IPS-11a (cell line): ENCODE measurements around the gene GPC5.
"Not testable (repeated sequence)": the region's sequence is repeated elsewhere in the genome, so short reads cannot be mapped to it uniquely, and the experiment has no call there.

Experiments used
- H3K4me3 ChIP-seq: one replicate; pipeline ENCODE4 v1.5.1; 2013; ENCODE audit warnings: low read depth, low read length, control low read depth

GPC5 gene

DNA sequence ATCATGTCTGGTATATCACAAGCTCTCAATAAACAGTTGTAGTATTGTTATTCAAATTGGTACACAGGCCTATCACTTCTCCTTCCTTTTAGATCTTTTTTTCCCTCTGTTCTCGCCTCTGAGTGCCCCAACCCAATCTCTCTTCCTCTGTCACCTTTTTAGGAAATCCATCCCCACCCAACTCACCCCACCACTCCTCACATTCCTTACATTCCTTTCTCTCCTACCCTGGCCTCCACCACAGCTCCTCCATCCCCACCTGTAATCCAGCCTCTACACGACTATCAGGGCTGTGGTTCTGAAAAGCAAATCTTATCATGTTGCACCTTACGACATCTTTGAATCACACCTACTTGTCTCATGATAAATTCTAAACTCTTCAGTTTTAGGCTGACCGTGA, 1282.8 kb downstream of the GPC5 start:
- H3K4me3 ChIP-seq: no peak overlapping the region

DNA sequence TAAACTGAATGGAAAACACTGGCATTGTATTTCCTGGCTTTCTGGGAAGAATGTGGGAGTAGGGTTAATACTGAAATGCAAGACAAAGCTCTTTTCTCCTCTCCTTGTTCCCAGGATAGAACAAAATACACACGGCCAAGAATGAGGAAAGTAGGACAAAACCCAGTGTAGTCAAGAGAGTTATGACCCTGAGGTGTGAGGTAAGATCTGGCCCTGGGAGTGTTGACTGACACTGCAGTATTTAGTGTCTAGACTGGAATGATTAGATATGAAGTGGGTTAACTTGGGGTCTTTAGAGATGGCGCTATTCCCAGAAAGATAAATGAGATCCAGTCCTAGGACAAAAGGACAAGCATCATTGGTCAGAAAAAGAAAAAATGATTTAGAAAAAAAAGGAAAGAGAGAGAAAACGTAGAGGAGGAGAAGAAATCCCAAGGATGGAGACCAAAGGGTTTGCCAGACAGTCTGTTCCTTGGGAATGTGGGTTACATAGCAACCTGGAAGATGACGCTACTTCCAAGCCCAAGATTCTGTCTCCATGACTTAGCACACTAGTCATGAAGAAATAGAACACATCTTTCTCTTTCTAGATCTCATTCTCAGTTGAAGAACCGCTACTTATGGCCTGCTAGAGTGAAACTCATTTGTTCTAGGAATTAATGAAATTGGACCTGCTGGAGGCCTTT, 1284.6 kb downstream of the GPC5 start:
- no peak overlapping the region for H3K4me3 ChIP-seq

DNA sequence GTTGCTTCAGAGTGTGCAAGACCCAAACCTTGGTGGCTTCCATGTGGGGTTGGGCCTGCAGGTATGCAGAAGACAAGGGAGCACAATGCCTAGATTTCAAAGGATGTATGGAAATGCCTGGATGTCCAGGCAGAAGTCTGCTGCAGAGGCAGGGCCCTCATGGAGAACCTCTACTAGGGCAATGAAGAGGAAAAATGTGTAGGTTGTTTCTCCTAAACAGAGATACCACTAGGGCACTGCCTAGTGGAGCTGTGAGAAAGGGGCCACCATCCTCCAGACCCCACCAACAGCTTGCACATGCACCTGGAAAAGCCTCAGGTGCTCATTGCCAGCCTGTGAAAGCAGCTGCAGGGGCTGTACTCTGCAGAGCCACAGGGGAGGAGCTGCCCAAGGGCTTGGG, 1295.6 kb downstream of the GPC5 start:
- H3K4me3 ChIP-seq: no peak overlapping the region

GRCh38 chr13:92695827-92696226, 1297.4 kb downstream of the GPC5 start:
- not testable (repeated sequence) for H3K4me3 ChIP-seq

- H3K4me3 ChIP-seq: no peak overlapping the region
These were observed 1318.3 kb downstream of the GPC5 start for GRCh38 chr13:92716749-92717148.

DNA sequence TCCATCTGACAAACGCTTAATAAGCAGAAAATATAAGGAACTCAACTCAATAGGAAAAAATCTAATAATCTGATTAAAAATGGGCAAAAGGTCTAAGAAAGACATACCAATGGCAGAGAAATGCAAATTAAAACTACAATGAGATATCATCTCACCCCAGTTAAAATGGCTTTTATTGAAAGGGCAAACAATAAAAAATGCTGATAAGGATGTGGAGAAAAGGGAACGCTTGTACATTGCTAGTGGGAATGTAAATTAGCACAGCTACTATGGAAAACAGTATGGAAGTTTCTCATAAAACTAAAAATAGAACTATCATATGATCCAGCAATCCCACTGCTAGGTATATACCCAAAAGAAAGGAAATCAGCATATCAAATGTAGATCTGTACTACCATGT, 1319.4 kb downstream of the GPC5 start:
- no peak overlapping the region for H3K4me3 ChIP-seq

DNA sequence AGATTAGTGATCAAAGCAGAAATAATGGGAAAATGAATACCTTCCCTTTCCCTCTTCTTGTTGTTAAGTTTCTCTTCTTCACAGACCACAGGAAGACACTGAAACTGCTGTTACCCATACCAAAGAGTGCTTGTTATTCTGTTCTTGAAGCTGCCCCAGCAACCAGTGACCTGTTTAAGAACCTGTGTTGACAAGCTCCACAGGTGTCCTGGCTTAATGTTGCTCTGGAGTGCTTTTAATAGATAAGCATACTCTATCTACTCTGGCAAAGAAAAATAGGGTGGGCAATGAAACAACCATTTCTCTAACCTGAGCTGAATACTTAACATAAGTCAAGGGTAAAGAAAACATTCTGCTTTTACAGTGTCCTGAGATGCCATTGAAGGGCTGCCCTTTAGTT, 1321.4 kb downstream of the GPC5 start:
- no peak overlapping the region for H3K4me3 ChIP-seq

DNA sequence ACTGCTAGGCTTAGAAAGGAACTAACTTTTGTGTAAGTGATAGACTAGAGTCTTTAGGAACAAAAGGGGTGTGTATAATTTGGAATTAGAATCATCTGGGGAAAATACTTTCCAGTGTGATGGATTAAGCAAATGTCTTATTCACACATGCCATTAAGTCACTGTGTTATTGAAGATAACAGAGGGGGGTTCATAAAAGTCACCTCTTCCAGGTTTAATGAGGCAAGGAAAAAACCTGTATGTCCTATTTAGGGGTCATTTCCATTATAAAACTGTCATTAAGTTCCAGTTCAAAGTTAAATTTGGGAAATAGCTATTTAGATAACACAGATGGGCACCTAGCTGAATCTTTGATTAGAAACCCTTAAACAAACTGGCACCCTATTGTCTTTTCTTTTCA, 1323.2 kb downstream of the GPC5 start:
- H3K4me3 ChIP-seq: no peak overlapping the region

GRCh38 chr13:92727118-92727517, 1328.7 kb downstream of the GPC5 start:
- H3K4me3 ChIP-seq: no peak overlapping the region

- H3K4me3 ChIP-seq: no peak overlapping the region
These were observed 1335.6 kb downstream of the GPC5 start for GRCh38 chr13:92734068-92734467.

GRCh38 chr13:92734545-92734944, 1336.1 kb downstream of the GPC5 start:
- no peak overlapping the region for H3K4me3 ChIP-seq

DNA sequence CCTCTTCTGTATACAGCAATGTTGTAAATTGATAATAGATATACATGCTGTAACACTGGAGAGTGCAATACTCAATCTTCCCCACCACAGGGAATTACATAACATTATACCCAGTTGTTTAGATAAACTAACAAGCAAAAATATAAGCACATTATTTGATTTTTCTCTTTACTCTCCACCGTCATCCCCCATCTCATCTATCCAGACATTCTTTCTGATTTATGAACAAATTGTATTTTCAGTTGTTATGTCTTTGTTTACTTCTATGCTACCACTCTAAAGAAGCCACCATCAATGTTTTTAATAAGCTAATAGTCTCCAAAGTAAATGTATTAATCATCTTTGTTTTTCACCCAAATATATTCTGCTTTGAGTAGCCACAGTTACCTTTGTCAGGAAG, 1337.5 kb downstream of the GPC5 start:
- no peak overlapping the region for H3K4me3 ChIP-seq

DNA sequence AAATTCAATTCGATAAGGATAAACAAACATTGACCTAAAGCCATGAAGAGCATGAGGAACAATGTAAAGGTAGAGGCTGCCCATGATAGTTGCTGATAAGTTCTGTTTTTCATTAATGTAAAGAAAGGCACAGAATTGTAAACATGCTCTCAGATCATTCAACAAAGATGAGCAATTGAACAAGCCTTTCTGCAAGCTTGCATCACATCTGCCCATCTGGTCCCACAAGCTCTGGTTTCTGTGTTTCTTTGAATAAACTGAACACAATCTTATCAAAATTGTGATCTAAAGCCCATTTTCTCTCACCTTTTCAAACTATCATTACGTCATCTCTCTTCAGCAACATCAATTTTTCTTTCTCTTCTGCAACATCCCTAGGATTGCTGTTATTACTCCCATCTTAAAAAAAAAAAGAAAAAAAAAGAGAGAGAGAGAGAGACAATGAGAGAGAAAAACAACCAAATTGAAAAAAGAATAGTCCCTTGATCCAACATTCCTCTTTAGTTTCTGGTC, 1340.9 kb downstream of the GPC5 start:
- H3K4me3 ChIP-seq: no peak overlapping the region

- H3K4me3 ChIP-seq: no peak overlapping the region
These were observed 1345.6 kb downstream of the GPC5 start for GRCh38 chr13:92743992-92744391.

DNA sequence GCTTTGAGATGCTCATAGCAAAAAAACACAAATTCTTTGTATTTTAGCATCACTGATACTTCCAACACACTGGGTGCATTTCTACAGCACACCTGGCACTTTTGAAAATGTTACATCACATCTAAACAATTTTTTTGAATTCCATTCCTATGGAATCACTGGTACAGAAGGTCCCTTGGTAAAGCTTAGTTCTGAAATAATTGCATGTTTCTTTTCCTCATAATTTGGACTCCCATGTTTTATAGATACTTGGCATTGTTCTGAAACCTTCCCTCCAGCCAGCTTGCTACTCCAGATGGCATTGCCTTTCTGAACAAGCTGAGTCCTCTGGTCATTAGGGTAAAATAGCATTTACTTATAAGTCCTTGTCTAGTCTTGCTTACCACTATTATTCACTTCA, 1346.8 kb downstream of the GPC5 start:
- no peak overlapping the region for H3K4me3 ChIP-seq

DNA sequence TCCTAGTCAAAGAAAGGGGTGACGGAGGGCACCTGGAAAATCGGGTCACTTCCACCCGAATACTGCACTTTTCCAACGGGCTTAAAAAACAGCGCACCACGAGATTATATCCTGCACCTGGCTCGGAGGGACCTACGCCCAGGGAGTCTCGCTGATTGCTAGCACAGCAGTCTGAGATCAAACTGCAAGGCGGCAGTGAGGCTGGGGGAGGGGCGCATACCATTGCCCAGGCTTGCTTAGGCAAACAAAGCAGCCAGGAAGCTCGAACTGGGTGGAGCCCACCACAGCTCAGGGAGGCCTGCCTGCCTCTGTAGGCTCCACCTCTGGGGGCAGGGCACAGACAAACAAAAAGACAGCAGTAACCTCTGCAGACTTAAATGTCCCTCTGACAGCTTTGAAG, 1354.3 kb downstream of the GPC5 start:
- not testable (repeated sequence) for H3K4me3 ChIP-seq

GRCh38 chr13:92761710-92762109, 1363.3 kb downstream of the GPC5 start:
- H3K4me3 ChIP-seq: no peak overlapping the region

GRCh38 chr13:92767468-92767867, 1369.0 kb downstream of the GPC5 start:
- no peak overlapping the region for H3K4me3 ChIP-seq

DNA sequence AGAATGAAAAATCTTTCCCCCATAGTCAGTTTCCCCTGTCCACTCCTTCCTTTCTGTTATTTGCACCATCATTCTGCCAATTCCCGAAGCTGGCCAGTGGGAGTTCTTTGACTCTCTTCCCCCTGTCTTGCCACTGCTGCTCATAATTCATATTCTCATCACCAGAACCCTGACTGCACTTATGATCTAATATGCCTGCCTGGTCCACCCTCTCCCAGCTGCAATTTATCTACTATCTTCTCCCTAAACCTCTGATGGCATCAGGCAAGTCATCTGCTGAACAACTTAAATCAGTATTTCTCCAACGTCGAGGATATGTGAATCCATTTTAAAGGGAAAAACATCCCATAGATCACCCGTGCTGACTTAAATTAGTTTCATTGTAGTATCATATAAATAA, 1370.2 kb downstream of the GPC5 start:
- H3K4me3 ChIP-seq: no peak overlapping the region

GRCh38 chr13:92769046-92769445, 1370.6 kb downstream of the GPC5 start:
- H3K4me3 ChIP-seq: no peak overlapping the region

DNA sequence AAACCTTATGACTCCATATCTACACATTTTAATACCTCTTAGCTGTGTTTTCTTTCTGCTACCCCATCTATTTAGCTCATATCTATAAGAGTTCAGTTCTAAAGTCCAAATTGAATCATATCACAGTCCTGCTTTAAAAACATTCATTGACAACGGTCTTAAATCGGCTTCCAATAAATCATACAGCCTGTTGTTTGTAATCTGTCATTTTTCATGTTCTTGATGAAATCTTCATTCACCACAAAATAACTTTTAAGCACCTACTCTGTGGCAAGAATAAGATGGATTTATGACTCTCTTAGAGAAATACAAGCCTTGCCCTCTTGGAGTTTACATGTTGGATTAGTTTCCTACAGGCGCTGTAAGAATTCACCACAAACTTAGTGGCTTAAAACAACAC, 1377.2 kb downstream of the GPC5 start:
- H3K4me3 ChIP-seq: no peak overlapping the region

DNA sequence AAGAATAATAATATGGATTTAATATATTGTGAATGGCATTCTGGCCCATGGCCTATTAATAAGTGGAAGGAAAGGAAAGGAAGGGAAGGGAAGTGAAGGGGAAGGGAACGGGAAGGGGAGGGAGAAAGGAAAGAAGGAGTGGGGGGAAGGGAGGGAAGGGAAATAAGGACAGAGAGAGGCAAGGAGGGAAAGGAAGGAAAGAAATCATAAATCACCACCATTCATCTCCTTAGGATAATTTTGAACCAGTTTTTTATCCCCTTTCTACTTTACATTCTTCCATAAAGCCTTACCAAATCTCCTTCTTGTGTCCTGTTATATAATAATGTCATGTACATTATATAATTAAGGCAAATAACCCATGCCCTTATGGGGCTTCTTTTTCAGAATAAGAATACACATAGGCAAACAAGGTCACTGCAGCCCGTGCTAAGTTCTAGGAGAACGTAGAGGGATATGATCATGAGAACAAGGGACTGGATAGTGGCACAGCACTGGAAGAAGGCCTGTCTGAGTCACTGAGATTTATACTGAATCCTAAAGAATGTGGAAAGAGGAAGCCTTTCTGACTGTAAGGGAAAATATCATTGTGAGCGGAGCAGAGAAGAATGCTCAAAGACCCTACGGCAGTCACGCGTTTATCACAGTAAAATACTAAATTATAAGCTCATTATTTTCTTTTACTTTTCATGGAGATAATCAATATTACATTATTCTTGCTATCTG, 1383.7 kb downstream of the GPC5 start:
- no peak overlapping the region for H3K4me3 ChIP-seq

- H3K4me3 ChIP-seq: no peak overlapping the region
These were observed 1404.4 kb downstream of the GPC5 start for GRCh38 chr13:92802776-92803175.
